K562 (cell line): Measurements from ENCODE around the gene PCDH18. TPM values are rescaled to one million over a fixed set of nuclear protein-coding genes. Genes with fewer than 3 reads are reported as not detected.

ENCODE experiments used
- ATAC-seq: fragments of 200-7000 bp; cut with Tn5 transposase; 3 replicates; pipeline ENCODE4 v1.9.1; 2020; ENCODE audit warnings: moderate library complexity
- BruUV-seq: library from RNA; stranded (reverse); fragments of 400-500 nt; replicated peaks from 2 replicates; lab custom pipeline; 2021; lab: Mats Ljungman, UMichigan
- CTCF ChIA-PET: fragments of 300-600 bp; formaldehyde crosslinking; extraction: SDS; loops from one replicate; lab custom pipeline; 2021; ENCODE audit warnings: low intra/inter-chr PET ratio; lab: Yijun Ruan, JAX
- POLR2A ChIA-PET: fragments of 300-600, 350-650 bp; sonication (Branson Sonifier 250); formaldehyde crosslinking; extraction: SDS; loops from one replicate; lab custom pipeline; 2021; ENCODE audit warnings: antibody characterized with exemption, inconsistent platforms; lab: Yijun Ruan, JAX
- DNase-seq, 4 experiments: peaks; one replicate each; pipeline versions ENCODE4 v3.0.0 to v3.0.0-alpha.2; 2011 to 2018; ENCODE audit warnings: low spot score in 3 of 4, mixed read lengths in 3 of 4; ENCODE audit errors: extremely low read depth in 1 of 4
- FAIRE-seq: peaks from 2 replicates; lab custom pipeline; 2011; peaks lifted over from hg19 to GRCh38; lab: Jason Lieb, UNC
- H2AFZ ChIP-seq: 2 replicates; pipeline ENCODE4 v1.6.0; 2011; ENCODE audit warnings: low read depth, low read length, control low read depth, inconsistent platforms
- H3K27ac ChIP-seq: fragments of 200-600 bp; 3 replicates; pipeline ENCODE4 v1.8.0; 2011; ENCODE audit warnings: low read depth, mild to moderate bottlenecking, control low read depth, inconsistent platforms, low read length, moderate library complexity, mixed read lengths; ENCODE audit errors: extremely low read depth
- H3K27me3 ChIP-seq, 2 experiments: fragments of 300-600 bp in 1 of 2; 2 replicates in 1 of 2; 3 replicates in 1 of 2; pipeline versions ENCODE4 v1.6.0 to v1.8.0; 2011; ENCODE audit warnings: inconsistent platforms in 2 of 2, low read length in 2 of 2, mild to moderate bottlenecking in 1 of 2, mixed read lengths in 1 of 2, moderate library complexity in 1 of 2; ENCODE audit not compliant: control insufficient read depth in 2 of 2, insufficient read depth in 2 of 2
- H3K36me3 ChIP-seq: fragments of 300-600 bp; 3 replicates; pipeline ENCODE4 v1.8.0; 2011; ENCODE audit warnings: mild to moderate bottlenecking, low read length, inconsistent platforms; ENCODE audit not compliant: control insufficient read depth, insufficient read depth
- H3K4me1 ChIP-seq, 2 experiments: fragments of 200-600 bp in 1 of 2; replicated peaks in 1 of 2; 2 replicates in 1 of 2; 3 replicates in 1 of 2; pipeline versions ENCODE4 v1.5.1 to v1.8.0; 2011; ENCODE audit warnings: inconsistent platforms in 2 of 2, low read length in 2 of 2, mild to moderate bottlenecking in 1 of 2, mixed read lengths in 1 of 2, moderate library complexity in 1 of 2; ENCODE audit not compliant: control insufficient read depth in 2 of 2, insufficient read depth in 2 of 2
- H3K4me2 ChIP-seq: 2 replicates; pipeline ENCODE4 v1.6.1; 2011; ENCODE audit warnings: low read length, control low read depth, inconsistent platforms, mixed read lengths; ENCODE audit not compliant: insufficient read depth
- H3K4me3 ChIP-seq: fragments of 200-600 bp; sonication (generic), shearing (Covaris generic); 2 replicates; pipeline ENCODE4 v1.5.1; 2016; ENCODE audit warnings: control low read depth, inconsistent platforms
- H3K79me2 ChIP-seq: fragments of 200-600 bp; 3 replicates; pipeline ENCODE4 v1.8.0; 2011; ENCODE audit warnings: low read length, inconsistent platforms; ENCODE audit not compliant: control insufficient read depth, insufficient read depth
- H3K9ac ChIP-seq, 2 experiments: 2 replicates each; pipeline versions ENCODE4 v1.6.0 to v1.6.1; 2011; ENCODE audit warnings: low read depth in 2 of 2, low read length in 2 of 2, control low read depth in 1 of 2, inconsistent platforms in 1 of 2, mild to moderate bottlenecking in 1 of 2, mixed read lengths in 1 of 2; ENCODE audit not compliant: insufficient read depth in 1 of 2
- H3K9me1 ChIP-seq: one replicate; pipeline ENCODE4 v1.6.0; 2011; ENCODE audit warnings: inconsistent platforms, mild to moderate bottlenecking, low read length, moderate library complexity; ENCODE audit not compliant: control insufficient read depth, insufficient read depth
- H3K9me3 ChIP-seq: replicated peaks from 2 replicates; pipeline ENCODE4 v1.5.1; 2011; ENCODE audit warnings: low read depth, low read length, inconsistent platforms; ENCODE audit not compliant: control insufficient read depth, insufficient read depth
- H4K20me1 ChIP-seq: replicated peaks from 2 replicates; pipeline ENCODE4 v1.6.1; 2011; ENCODE audit warnings: low read length, inconsistent platforms, mixed read lengths; ENCODE audit not compliant: control insufficient read depth, insufficient read depth
- CCNT2 ChIP-seq: IDR thresholded peaks from 2 replicates; pipeline ENCODE4 v1.6.1; 2011; ENCODE audit warnings: borderline replicate concordance, low read depth, mild to moderate bottlenecking, moderate library complexity, mixed read lengths, low read length; ENCODE audit not compliant: insufficient read length; ENCODE audit errors: extremely low read depth
- HNRNPH1 ChIP-seq: fragments of 200-400 bp; formaldehyde crosslinking; optimal IDR thresholded peaks from 2 replicates; pipeline ENCODE3; 2017; ENCODE audit warnings: low read depth, mild to moderate bottlenecking, low read length, moderate library complexity
- KLF16 ChIP-seq: IDR thresholded peaks from 2 replicates; pipeline ENCODE4 v1.6.1; 2016; ENCODE audit warnings: antibody characterized with exemption
- NCOA6 ChIP-seq: fragments of 450-650 bp; IDR thresholded peaks from 2 replicates; pipeline ENCODE4 v1.6.1; 2017; ENCODE audit warnings: mild to moderate bottlenecking
- PBX2 ChIP-seq, 2 experiments: IDR thresholded peaks in 1 of 2; conservative IDR thresholded peaks in 1 of 2; 2 replicates each; pipeline ENCODE4 v1.6.1; 2016; ENCODE audit warnings: low read depth in 2 of 2, mild to moderate bottlenecking in 1 of 2, missing compliant biosample characterization in 1 of 2, missing genetic modification characterization in 1 of 2, moderate library complexity in 1 of 2
- POLR2G ChIP-seq: fragments of 200-400 bp; formaldehyde crosslinking; IDR thresholded peaks from 2 replicates; pipeline ENCODE4 v1.6.1; 2017; ENCODE audit warnings: low read depth, mild to moderate bottlenecking, antibody characterized with exemption, low read length, moderate library complexity
- ZNF184 ChIP-seq: sonication (generic); formaldehyde crosslinking; IDR thresholded peaks from 2 replicates; pipeline ENCODE4 v1.5.0; 2020; ENCODE audit warnings: missing genetic modification reagents
- ZNF263 ChIP-seq: sonication (generic); formaldehyde crosslinking; IDR thresholded peaks from 2 replicates; pipeline ENCODE4 v1.8.0; 2022; ENCODE audit warnings: mild to moderate bottlenecking, missing genetic modification reagents, borderline replicate concordance
- ZNF274 ChIP-seq: IDR thresholded peaks from 2 replicates; pipeline ENCODE4 v1.6.1; 2011; ENCODE audit warnings: low read depth, mild to moderate bottlenecking, low read length, moderate library complexity, borderline replicate concordance
- ZNF354B ChIP-seq: fragments of 250-450 bp; sonication (Bioruptor Pico); IDR thresholded peaks from 2 replicates; pipeline ENCODE4 v1.4.0; 2020
- ZNF41 ChIP-seq: fragments of 250-450 bp; sonication (Bioruptor Pico); conservative IDR thresholded peaks from 2 replicates; pipeline ENCODE4 v1.4.0; 2020; ENCODE audit warnings: mild to moderate bottlenecking
- WGBS: fragments of 100-300 bp; shearing (Covaris generic); methylation state at CpG from one replicate; pipeline ENCODE4 v1.1.6; 2016; ENCODE audit warnings: low coverage, mixed read lengths; ENCODE audit not compliant: insufficient coverage; ENCODE audit errors: missing lambda C conversion rate; 5-methylcytosine and 5-hydroxymethylcytosine counted together
- in situ Hi-C: fragments of 300-500 bp; cut with MboI; formaldehyde crosslinking; loops from 4 replicates; pipeline ENCODE4 v1.15.0; 2018; ENCODE audit warnings: inconsistent platforms, mixed read lengths
- intact Hi-C: fragments of 100-400 bp; cut with micrococcal nuclease; formaldehyde crosslinking; loops from 2 replicates; pipeline ENCODE4 v1.14.2; 2022
- polyA plus RNA-seq, 8 experiments: library from polyadenylated mRNA; depleted of rRNA in 4 of 8; stranded (reverse) in 5 of 8; unstranded in 3 of 8; fragments of >200 nt; fragmentation: Nextera tagmentation in 2 of 8; fragmentation: Illumina TruSeq in 1 of 8; extraction: Ambion mirVana in 2 of 8; extraction: Trizol in 1 of 8; gene quantifications; 2 replicates each; pipeline versions ENCODE4 v1.2.1 to v1.2.3, GENCODE V29; 2011 to 2014; ENCODE audit warnings: inconsistent platforms in 1 of 8, missing spikeins in 1 of 8
- total RNA-seq, 7 experiments: library from RNA; depleted of rRNA in 6 of 7; stranded (reverse); fragments of >200 nt in 6 of 7; fragmentation: Illumina TruSeq in 2 of 7; extraction: Trizol in 2 of 7; gene quantifications; 2 replicates each; pipeline versions ENCODE4 v1.2.1 to v1.2.3, GENCODE V29; 2011 to 2021; ENCODE audit warnings: low replicate concordance in 1 of 7
- TF ChIP-seq, protein P1 (sequence below): fragments of 450-650 bp; formaldehyde crosslinking; IDR thresholded peaks from 2 replicates; pipeline ENCODE4 v1.4.0; 2020; ENCODE audit warnings: mild to moderate bottlenecking
- TF ChIP-seq, protein P2 (sequence below): fragments of 250-450 bp; sonication (Bioruptor Pico); IDR thresholded peaks from 2 replicates; pipeline ENCODE4 v1.8.0; 2021; ENCODE audit warnings: moderate library complexity, mild to moderate bottlenecking, inconsistent platforms

The PCDH18 gene
- total and polyA plus RNA-seq, 9 of the 15 experiments (the other 6 are each of a cell fraction or from before 2014, with no cell fraction given): 0.04 to 0.09 TPM; not detected in 7

- TF ChIP-seq, protein P1, sequence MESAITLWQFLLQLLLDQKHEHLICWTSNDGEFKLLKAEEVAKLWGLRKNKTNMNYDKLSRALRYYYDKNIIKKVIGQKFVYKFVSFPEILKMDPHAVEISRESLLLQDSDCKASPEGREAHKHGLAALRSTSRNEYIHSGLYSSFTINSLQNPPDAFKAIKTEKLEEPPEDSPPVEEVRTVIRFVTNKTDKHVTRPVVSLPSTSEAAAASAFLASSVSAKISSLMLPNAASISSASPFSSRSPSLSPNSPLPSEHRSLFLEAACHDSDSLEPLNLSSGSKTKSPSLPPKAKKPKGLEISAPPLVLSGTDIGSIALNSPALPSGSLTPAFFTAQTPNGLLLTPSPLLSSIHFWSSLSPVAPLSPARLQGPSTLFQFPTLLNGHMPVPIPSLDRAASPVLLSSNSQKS (CRISPR knock-in tag): no peak
- TF ChIP-seq ZNF41 (CRISPR knock-in tag) (no peak), KLF16 (no peak)
Measured at GRCh38 chr4:137576446-137576845, 44.2 kb upstream of the PCDH18 start (continued).

DNA sequence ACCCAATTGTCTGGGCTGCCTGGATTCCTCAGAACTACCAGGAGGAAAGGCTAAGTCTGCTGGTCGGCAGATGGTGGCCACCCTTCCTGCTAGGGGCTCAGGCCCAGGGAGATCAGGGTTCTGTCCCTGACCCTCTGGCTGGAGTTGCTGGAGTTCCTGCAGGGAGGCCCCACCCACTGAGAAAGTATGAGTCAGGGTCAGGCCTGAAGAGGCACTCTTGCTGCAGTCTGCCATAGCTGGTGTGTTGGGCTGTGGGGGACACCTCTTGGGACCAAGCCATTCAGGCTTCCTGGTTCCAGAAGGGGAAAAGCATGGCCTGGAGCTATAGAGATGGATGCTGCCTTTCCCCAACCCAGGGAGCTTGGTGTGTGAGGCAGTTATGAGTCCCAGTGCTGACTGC is 40.4 kb upstream of the PCDH18 start:
- FAIRE-seq: no peak

More for the DNA sequence above, 40.4 kb upstream of the PCDH18 start:
- no peak overlapping the region for H2AFZ ChIP-seq
- no peaks in the 10 kb centered on the region for H3K36me3 ChIP-seq
- POLR2A ChIA-PET: no interaction called here
- intact Hi-C loops: no loop called here
- WGBS: 0% methylated on average over 1 of the region's 1 CpG
- no TSS peak for BruUV-seq
- no peak overlapping the region for H3K27ac ChIP-seq
- no peaks in the 10 kb centered on the region for H3K9me1 ChIP-seq
- no peaks in the 10 kb centered on the region for H3K9me3 ChIP-seq
- H4K20me1 ChIP-seq: no peaks in the 10 kb centered on the region
- H3K27me3 ChIP-seq: no peaks in the 10 kb centered on the region
- CTCF ChIA-PET: no interaction called here
- no peaks in the 10 kb centered on the region for H3K79me2 ChIP-seq
- no peak overlapping the region for H3K4me2 ChIP-seq
- no peaks in the 10 kb centered on the region for H3K4me1 ChIP-seq
- no peak overlapping the region for H3K4me3 ChIP-seq
- DNase-seq (no peak), ATAC-seq (no peak)
- TF ChIP-seq PBX2 (CRISPR knock-in tag; IDR thresholded peaks at IDR 0.05; ENCODE audit: low read depth): no peak
- TF ChIP-seq PBX2 (tag; conservative IDR thresholded peaks at IDR 0.05; ENCODE audit: low read depth): no peak
- TF ChIP-seq POLR2G: no peak
- TF ChIP-seq HNRNPH1: no peak
- no peak for TF ChIP-seq CCNT2
- TF ChIP-seq ZNF184 (CRISPR knock-in tag): no peak
- TF ChIP-seq ZNF263 (CRISPR knock-in tag): no peak
- TF ChIP-seq ZNF354B (CRISPR knock-in tag): no peak
- TF ChIP-seq, protein P2, sequence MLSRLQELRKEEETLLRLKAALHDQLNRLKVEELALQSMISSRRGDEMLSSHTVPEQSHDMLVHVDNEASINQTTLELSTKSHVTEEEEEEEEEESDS (CRISPR knock-in tag): no peak
- TF ChIP-seq ZNF274: no peak
- no peak for TF ChIP-seq NCOA6
- in situ Hi-C loops: no loop called here
- no peak overlapping the region for H3K9ac ChIP-seq
